ENCODE data around the gene SLC22A14.
"Not testable (repeated sequence)": the region's sequence is repeated elsewhere in the genome, so short reads cannot be mapped to it uniquely, and the experiment has no call there.

SLC22A14 gene, protein sequence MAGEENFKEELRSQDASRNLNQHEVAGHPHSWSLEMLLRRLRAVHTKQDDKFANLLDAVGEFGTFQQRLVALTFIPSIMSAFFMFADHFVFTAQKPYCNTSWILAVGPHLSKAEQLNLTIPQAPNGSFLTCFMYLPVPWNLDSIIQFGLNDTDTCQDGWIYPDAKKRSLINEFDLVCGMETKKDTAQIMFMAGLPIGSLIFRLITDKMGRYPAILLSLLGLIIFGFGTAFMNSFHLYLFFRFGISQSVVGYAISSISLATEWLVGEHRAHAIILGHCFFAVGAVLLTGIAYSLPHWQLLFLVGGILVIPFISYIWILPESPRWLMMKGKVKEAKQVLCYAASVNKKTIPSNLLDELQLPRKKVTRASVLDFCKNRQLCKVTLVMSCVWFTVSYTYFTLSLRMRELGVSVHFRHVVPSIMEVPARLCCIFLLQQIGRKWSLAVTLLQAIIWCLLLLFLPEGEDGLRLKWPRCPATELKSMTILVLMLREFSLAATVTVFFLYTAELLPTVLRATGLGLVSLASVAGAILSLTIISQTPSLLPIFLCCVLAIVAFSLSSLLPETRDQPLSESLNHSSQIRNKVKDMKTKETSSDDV

DNA sequence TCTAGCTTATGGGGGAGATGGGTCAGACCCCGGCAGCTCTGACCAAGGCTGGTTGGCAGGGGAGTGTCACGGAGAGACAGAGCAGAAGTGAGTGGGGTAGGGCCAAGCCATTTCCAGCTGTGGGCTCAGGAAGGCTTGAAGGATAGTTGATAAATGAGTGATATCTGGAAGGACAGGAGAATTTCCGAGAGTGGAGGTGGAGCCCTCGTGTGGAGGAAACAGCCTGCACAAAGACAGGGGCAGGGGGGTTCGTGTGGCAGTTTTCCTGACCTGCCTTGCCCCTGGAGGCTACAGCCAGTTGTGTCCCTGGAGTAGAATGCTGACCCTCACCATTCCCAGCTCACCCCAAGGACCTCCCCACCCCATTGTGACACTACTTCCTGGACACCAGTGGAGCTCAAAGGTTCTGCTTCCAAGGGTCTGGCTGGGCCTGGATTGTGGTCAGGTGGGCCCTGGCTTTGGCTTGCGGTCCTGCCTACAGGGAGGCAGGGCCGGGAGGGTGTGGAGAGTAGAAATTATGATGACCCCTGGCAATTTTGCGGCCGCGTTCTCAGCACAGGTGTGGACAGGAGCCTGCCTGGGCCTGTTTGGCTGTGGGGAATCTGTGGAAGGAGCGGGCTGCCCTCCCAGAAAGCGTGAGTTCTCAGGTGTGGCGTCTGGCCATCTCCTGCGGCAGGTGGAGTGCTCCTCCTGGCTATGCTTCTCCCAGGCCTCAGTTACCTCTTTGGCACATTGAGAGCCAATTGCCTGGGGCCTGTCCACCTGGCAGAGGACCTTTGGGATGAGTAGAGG lies at the start of gene SLC22A14:
TSS of gene SLC22A14 (plus strand) at position 400 of the 792 bp plus-strand sequence. CDS start 23,733 bp downstream, outside the sequence.
- no peak for DNase-seq (ENCODE audit: low spot score)

DNA sequence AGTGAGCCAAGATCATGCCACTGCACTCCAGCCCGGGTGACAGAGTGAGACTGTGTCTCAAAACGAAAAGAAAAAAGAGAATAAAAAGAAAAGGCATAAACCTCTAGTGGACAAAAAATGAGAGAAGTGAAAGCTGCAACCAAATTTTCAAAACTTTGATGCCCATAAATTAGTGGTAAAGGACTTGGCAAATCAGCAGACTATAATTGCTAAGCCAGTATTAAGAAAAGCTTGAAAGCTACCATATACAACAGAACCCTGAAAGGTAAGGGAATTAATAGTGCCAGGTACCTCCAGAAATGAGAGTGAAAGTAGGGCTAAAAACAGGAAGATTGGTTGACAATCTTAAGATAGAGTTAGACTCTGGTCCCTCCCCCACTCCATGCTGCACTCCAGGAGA lies 49.4 kb upstream of the SLC22A14 start:
- no peak for DNase-seq (ENCODE audit: low spot score)

DNA sequence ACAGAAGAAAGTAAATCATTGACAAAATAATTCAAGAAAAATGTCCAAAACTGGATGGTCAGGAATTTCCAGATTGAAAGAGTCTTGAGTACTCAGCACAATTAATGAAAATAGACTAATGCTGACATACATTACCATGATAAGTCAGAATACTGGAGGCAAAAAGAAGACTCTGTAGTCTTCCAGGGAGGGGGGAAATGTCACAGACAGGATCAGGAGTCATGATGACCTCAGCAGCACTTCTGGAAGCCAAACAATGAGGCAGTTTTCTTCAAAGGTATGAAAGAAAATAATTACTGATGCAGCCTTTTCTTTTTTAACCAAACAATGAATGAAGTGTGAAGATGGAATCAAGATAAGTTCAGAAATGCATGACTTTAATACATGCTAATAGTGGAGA lies 46.6 kb upstream of the SLC22A14 start:
- no peak for DNase-seq (ENCODE audit: low spot score)

DNA sequence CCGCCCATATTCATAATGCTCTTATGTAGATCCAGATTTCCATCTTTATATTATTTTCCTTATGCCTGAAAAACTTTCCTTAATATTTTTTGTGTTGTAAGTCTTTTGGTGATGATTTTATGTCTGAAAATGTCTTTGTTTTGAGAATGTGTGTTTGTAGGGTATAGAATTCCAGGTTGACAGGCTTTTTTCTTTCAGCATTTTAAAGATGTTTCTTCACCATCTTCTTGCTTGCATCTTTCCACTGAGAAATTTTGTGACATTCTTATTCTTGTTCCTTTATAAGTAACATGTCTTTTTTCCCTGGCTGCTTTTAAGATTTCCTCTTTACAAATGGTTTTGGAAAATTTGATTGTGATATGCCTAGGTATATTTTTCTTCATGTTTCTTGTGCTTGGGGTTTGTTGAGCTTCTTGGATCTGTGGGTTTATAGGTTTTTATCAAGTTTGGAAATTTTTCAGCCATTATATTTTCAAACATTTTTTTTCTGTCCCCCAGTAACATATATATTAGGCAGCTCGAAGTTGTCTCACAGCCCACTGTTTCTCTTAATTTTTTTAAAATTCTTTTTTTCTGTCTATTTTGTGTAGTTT lies 43.6 kb upstream of the SLC22A14 start:
- DNase-seq (ENCODE audit: low spot score): no peak

DNA sequence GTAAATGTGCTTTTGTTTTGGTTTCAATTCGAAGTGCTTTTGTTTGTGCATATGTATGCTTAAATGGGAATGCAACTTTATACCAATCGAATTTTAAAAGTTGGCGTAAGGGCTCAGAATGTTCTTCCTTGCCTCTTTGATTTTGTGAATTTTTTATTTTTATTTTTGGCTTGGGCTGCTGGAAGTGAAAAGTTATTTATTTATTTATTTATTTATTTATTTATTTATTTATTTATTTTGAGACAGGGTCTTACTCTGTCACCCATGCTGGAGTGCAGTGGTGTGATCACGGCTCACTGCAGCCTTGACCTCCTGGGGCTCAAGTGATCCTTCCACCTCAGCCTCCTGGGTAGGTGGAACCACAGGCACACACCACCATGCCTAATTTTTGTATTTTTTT lies 39.3 kb upstream of the SLC22A14 start:
- DNase-seq (ENCODE audit: low spot score): not testable (repeated sequence)

DNA sequence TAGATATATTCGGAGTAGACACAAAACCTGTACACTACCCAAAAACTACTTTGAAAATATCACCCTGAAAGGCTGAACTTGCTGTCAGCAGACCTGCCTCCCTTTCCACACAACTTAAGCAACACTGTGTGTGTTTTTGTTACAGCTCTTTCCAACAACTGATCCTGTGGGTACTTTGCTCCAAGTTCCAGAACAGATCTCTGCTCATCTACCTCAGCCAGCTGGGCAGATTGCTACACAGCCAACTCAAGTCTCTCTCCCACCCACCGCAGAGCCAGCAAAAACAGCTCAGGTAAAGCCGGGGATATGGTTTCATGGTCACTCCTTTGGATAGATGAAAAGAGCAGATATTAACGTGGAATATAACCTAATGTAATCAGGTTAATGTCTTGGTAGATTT lies 36.2 kb upstream of the SLC22A14 start:
- DNase-seq (ENCODE audit: low spot score): no peak

DNA sequence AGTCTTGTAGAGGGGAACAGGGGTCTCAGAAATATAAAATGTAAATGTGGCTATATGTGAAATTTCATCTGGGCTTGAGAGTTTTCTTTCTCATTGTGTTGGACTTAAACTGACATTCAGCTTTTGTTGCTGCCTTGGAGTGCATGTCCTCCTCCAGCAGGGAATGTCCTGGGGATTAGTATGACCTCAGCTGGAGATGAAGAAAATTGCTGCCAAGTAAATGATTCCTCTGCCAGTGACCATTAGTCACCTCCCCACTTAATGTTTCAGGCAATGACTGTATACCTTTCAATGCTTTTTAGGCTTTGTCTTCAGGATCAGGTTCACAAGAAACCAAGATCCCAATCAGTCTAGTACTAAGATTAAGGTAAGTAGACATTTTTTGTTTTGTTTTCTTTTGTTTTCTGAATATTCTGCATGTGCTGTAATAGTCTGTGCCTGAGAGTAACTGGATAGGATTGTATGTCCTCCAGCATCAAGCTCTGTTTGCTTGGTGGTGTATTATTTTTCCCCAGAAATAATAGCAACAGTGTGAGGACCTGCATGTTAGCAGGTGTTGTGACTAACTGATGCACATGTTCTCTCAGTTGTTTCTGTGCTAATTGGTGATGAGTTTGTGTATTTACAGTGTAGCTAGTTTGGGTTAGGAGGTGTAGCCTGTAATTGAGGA lies 34.6 kb upstream of the SLC22A14 start:
- no peak for DNase-seq (ENCODE audit: low spot score)

DNA sequence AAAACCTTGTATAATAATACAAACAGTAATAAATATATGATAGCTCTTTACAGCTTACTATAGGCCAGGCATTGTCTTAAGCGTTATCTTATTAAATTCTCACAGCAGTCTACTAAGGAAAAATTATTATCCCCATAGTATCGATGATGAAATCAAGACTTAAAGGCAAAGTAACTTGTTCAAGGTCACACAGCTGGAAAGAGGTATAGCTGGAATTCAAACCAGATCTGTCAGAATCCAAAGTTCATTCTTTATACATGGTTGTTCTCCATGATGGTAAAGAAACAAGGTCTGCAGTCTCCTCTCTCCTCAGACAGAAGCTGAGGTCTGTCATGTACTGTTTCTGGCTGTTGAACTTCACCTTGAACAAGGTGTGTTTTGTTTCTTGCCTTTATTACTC lies 31.9 kb upstream of the SLC22A14 start:
- DNase-seq (ENCODE audit: low spot score): no peak

DNA sequence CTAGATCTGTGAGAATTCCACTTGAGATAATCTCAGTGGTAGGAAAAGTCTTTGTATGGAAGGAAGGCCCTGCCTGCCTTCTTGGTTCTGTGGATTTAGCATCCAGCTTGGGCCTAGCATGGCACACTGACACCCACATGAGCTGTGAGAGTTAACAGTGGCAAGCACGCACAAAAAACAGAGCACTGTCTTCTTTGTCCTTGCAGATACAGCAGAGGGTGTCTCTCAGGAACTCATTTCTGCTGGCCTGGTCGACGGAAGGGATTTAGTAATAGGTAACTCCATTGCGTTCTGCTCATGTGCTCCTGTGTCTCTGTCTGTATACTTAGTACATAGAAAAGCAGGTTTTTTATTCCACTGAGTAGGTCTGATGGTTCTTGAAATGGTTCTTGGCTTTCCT lies 30.9 kb upstream of the SLC22A14 start:
- DNase-seq (ENCODE audit: low spot score): no peak

DNA sequence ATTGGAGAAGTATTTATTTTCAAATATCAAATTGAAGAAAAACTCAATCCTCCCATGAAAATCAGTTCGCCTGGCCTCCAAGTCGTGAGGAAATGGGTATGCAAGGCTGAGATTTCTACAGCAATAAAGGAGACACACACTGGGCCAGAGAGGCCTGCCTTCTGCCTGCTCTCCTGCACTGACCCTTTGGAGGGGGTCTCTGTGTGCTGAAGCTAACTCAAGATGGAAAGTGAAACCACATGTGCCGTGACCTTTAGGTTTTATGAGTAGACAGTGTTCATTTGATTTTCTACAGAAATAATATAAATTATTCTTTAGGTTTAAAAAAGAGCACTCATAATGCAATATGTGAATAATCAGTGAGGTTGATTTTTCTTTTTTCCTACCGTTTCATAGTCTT lies 28.4 kb upstream of the SLC22A14 start:
- DNase-seq (ENCODE audit: low spot score): no peak

DNA sequence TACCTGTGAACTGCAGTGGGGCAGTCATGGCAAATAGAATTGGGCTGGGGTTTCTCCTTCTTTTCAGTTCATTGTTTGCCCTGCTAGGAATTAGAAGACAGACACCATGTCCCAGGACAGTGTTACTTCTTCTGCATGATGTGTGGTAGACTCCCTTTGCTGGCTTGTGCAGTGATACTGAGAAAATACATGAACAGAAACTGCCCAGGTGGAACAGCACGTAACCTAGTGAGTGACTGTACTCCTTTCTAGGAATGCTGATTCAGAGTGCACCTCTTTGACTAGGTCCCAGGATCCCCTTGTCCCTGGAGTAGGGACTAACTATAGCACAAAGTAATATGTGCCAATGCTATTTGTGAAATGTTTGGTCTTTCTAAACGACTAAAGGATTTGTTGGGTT lies 27.2 kb upstream of the SLC22A14 start:
- no peak for DNase-seq (ENCODE audit: low spot score)

DNA sequence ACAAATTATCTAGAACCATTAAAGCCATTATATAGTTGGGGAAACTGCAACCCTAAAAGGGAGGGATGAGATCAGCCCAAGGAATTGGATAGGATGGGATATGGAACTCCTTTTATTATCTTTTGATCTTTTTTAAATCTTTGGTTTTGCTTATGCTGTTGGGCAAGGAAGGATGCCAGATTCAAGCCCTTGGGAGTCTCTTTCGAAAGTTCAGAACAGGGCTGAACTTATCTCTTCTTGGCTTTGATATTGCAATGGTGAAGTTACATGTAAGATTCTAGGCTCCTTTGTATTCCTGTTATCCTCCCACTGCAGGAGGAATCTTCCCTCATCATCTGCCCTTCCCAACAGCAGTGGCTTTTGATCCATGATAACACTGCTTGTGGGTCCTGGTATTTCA lies 26.5 kb upstream of the SLC22A14 start:
- no peak for DNase-seq (ENCODE audit: low spot score)

DNA sequence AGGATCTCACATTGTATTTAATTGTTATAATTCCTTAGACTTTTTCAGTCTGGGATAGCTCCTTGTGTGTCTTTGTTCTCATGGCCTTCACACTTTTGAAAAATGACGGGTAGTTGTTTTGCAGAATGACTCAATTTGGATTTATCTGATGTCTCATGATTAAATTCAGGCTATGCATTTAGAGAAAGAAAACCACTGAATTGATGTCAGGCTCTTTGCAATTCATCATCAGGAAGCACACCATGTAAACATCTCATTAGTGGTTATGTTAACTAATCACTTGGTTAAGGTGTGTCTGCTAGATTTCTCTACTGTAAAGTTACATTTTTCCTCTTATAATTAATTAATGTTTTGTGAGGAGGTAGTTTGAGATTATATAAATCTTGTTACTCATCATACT lies 24.5 kb upstream of the SLC22A14 start:
- DNase-seq (ENCODE audit: low spot score): no peak

DNA sequence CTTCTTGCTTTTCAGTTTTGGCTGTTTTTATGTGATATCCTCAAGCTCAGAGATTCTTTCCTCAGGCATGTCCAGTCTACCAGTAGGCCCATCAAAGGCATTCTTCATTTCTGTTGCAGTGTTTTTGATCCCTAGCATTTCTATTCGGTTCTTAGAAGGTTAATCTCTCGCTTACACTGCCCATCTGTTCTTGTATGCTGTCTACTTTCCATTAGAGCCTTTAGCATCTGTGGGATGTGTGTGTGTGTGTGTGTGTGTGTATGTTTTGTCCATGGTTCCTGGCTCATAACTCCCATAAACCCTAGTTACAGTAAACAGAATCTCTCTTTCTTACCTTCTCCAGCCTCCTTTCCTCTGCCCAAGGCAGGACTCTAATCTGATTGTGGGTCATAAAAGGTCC lies 21.6 kb upstream of the SLC22A14 start:
- DNase-seq (ENCODE audit: low spot score): no peak

DNA sequence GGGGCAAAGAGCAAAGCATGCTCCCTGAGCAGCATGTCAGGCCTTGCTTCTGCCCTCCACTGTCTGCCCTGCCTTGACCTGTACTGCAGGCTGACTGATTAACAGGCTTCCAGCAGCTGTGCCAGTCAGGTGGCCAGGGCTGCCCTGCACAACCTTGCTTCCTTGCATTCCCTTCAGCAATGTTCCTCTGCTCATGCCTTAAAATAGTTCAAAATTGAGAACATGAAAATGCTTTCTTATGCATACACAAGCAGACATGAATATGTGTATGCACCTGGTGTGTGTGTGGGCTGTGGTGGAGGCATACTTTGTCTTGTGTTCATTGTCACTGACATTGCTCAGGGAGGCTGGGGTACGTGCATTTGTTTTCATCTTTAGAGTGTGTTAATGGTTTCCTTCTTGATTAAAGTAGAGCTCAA lies 17.7 kb upstream of the SLC22A14 start:
- DNase-seq (ENCODE audit: low spot score): no peak

DNA sequence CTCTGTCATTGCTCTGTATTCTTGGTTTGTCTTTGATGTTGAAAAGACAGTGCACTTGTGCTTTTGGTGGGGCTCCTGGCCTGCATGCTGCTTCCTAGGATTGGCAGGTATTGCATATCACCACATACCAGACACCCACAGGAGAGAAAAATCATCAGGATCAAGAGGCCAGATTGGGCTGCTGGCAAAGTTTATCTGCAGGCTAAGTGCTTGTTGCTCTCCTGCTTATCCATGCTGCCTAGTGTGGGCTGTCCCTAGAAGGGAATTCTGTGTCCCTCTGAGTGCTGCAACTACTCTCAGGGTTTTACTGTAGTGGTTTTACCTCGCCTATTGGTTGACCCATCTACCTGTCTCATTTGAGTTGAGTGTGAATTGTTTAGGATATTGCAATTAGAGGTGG lies 17.3 kb upstream of the SLC22A14 start:
- no peak for DNase-seq (ENCODE audit: low spot score)

DNA sequence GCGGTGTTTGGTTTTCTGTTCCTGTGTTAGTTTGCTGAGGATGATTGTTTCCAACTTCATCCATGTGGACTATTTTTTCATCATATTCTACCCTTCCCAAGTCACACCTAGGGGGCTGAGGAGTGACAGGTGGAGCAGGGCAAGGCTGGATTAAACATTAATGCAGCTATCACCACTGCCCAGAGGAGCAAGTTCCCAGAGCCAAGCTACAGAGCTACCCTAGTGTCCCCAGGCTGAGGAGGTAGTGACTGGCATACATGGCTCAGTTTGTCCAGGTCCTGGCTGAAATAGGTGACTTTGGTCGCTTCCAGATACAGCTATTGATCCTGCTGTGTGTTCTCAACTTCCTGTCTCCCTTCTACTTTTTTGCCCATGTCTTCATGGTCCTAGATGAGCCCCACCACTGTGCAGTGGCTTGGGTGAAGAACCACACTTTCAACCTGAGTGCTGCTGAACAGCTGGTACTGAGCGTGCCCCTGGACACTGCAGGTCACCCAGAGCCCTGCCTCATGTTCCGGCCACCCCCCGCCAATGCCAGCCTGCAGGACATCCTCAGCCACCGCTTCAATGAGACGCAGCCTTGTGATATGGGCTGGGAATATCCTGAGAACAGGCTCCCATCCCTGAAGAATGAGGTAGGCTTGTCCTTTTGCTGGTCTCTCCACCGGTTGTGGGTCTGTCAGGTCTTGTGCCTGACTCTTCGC lies 16.3 kb upstream of the SLC22A14 start, which contains the start of gene SLC22A13:
TSS of gene SLC22A13 (plus strand) at position 209 of the 704 bp plus-strand sequence. CDS start at position 258, 49 bp downstream.
- no peak for DNase-seq (ENCODE audit: low spot score)

DNA sequence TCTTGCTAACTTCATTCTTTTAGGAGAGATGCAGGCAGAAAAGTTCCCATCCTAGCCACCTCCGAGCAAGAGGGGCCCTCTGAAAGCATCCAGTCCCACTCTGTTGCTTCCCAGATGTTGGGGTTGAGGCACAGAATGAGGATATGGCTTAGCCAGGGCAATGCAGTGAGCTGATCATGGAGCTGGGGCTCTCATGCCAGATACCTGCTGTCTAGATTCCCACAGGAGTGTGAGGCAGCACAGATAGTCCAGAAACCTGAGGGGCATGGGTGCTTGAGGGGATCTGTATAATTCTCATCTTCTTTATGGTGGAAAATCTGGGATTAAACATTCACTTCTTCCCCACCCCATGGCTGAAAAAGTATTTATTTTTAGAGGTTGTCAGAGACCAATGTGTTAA lies 15.3 kb upstream of the SLC22A14 start:
- no peak for DNase-seq (ENCODE audit: low spot score)

DNA sequence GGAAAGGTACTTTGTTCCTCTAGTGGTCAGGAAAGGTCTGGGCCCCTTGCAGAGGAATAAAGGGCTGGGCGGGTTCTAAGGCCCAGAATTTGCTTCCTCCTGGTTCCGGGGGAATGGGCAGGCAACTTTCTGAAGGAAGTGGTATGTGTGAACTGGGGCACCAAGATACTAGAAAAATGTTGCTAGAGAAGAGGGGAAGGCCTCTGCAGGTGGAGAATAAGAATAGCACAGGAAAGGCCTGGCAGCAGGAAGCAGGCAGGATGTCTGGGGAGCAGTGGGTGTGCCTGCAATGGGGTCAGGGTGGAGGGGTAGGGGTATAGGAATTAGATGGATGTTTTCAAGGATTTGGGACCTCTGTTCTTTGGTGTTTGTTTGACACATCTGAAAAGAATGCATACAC lies 14.4 kb upstream of the SLC22A14 start:
- DNase-seq (ENCODE audit: low spot score): no peak

DNA sequence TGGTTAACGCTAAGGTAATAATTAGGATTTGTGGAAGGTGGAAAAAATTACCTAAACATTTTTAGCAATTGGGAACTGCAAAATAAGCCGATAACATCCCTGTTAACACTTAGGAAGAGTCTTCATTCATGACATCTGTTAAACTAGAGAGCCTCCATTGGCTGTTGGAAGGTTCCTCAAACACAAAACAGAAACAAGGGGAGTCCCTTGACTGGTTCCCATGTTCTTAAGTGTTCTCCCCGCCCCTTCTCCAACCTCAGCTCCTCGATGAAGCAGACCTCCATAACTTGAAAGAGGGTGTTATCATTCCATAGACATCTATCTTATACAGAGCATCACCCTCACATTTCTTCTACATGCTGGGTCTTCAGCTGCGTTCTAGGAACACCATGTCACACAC lies 14.0 kb upstream of the SLC22A14 start:
- DNase-seq (ENCODE audit: low spot score): no peak

DNA sequence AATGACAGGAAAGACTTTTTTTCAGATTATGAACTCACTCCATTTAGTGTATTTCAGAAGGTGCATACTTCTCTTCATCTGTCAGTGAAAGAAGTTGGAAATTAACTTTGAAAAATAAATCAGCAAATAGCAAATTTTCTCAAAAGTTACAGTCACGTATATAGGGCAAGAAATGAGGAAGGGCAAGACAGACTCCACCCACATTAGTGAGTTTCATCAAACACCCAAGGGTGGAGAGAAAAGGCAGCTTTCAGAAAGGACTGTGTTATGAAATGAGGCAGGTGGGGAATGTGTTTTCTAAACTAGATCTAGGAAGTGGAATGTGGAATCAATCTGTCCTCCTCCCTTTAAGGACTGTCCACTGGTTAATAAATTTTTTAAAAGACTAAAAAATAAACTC lies 13.6 kb upstream of the SLC22A14 start:
- DNase-seq (ENCODE audit: low spot score): no peak
